IMR-90 (cell line): ENCODE results near the gene CLOCK. TPM values are rescaled to one million over a fixed set of nuclear protein-coding genes. Genes with fewer than 3 reads are reported as not detected.

ENCODE experiments used
- ATAC-seq: fragments of 200-7000 bp; cut with Tn5 transposase; 2 replicates; pipeline ENCODE4 v1.9.1; 2020; ENCODE audit warnings: low read depth, mild to moderate bottlenecking, moderate library complexity
- BruUV-seq: library from RNA; stranded (reverse); fragments of 400-500 nt; replicated peaks from 2 replicates; lab custom pipeline; 2021; lab: Mats Ljungman, UMichigan
- CTCF ChIA-PET: fragments of 300-600 bp; formaldehyde crosslinking; extraction: SDS; loops from one replicate; lab custom pipeline; 2021; ENCODE audit warnings: antibody characterized with exemption; lab: Yijun Ruan, JAX
- POLR2A ChIA-PET: fragments of 300-600 bp; sonication (Branson Sonifier 250); formaldehyde crosslinking; loops from one replicate; lab custom pipeline; 2022; ENCODE audit warnings: antibody characterized with exemption; ENCODE audit not compliant: unreplicated experiment; lab: Charles Lee
- DNase-seq: peaks from one replicate; pipeline ENCODE4 v3.0.0; 2013
- H2AFZ ChIP-seq: replicated peaks from 2 replicates; pipeline ENCODE3; 2013; ENCODE audit warnings: low read length, mild to moderate bottlenecking; ENCODE audit not compliant: poor library complexity
- H2AK5ac ChIP-seq: 2 replicates; pipeline ENCODE4 v1.6.1; 2013; ENCODE audit warnings: low read depth, low read length, inconsistent platforms
- H2AK9ac ChIP-seq: replicated peaks from 2 replicates; pipeline ENCODE3; 2013; ENCODE audit warnings: mild to moderate bottlenecking, low read depth, low read length, moderate library complexity; ENCODE audit not compliant: poor library complexity
- H2BK120ac ChIP-seq: 2 replicates; pipeline ENCODE4 v1.6.1; 2013; ENCODE audit warnings: low read depth, low read length, inconsistent platforms
- H2BK15ac ChIP-seq: 3 replicates; pipeline ENCODE4 v1.6.1; 2013; ENCODE audit warnings: low read depth, low read length, inconsistent platforms
- H2BK20ac ChIP-seq: 2 replicates; pipeline ENCODE4 v1.6.1; 2013; ENCODE audit warnings: low read depth, mild to moderate bottlenecking, inconsistent platforms, low read length, moderate library complexity
- H2BK5ac ChIP-seq: 2 replicates; pipeline ENCODE4 v1.6.1; 2013; ENCODE audit warnings: mild to moderate bottlenecking, low read depth, low read length, inconsistent platforms; ENCODE audit not compliant: poor library complexity, severe bottlenecking
- H3K14ac ChIP-seq: replicated peaks from 2 replicates; pipeline ENCODE4 v1.6.1; 2013; ENCODE audit warnings: low read depth, low read length, inconsistent platforms
- H3K18ac ChIP-seq: 2 replicates; pipeline ENCODE4 v1.6.1; 2013; ENCODE audit warnings: low read depth, low read length, control low read depth
- H3K23ac ChIP-seq: 2 replicates; pipeline ENCODE4 v1.6.1; 2013; ENCODE audit warnings: low read depth, low read length, inconsistent platforms
- H3K27ac ChIP-seq: 2 replicates; pipeline ENCODE4 v1.5.1; 2013; ENCODE audit warnings: mild to moderate bottlenecking, control low read depth, low read length; ENCODE audit not compliant: insufficient read depth
- H3K27me3 ChIP-seq: 2 replicates; pipeline ENCODE4 v1.6.1; 2013; ENCODE audit warnings: low read length; ENCODE audit not compliant: control insufficient read depth, insufficient read depth
- H3K36me3 ChIP-seq: 2 replicates; pipeline ENCODE4 v1.6.1; 2013; ENCODE audit warnings: low read length, mixed read lengths; ENCODE audit not compliant: control insufficient read depth, insufficient read depth
- H3K4ac ChIP-seq: 2 replicates; pipeline ENCODE4 v1.6.1; 2013; ENCODE audit warnings: low read depth, low read length, inconsistent platforms
- H3K4me1 ChIP-seq: 2 replicates; pipeline ENCODE4 v1.6.1; 2013; ENCODE audit warnings: low read length, mixed read lengths; ENCODE audit not compliant: control insufficient read depth, insufficient read depth
- H3K4me2 ChIP-seq: 2 replicates; pipeline ENCODE4 v1.6.1; 2013; ENCODE audit warnings: low read depth, mild to moderate bottlenecking, control low read depth, low read length, moderate library complexity
- H3K4me3 ChIP-seq: 2 replicates; pipeline ENCODE4 v1.5.1; 2013; ENCODE audit warnings: low read depth, mild to moderate bottlenecking, control low read depth, low read length, moderate library complexity; ENCODE audit not compliant: insufficient read depth
- H3K56ac ChIP-seq: 2 replicates; pipeline ENCODE4 v1.6.1; 2013; ENCODE audit warnings: low read length, inconsistent platforms; ENCODE audit not compliant: insufficient read depth; ENCODE audit errors: extremely low read depth
- H3K79me1 ChIP-seq, 2 experiments: 2 replicates each; pipeline ENCODE4 v1.6.1; 2013; ENCODE audit warnings: low read length in 2 of 2, inconsistent platforms in 1 of 2, low read depth in 1 of 2
- H3K9ac ChIP-seq: 2 replicates; pipeline ENCODE4 v1.6.1; 2013; ENCODE audit warnings: low read depth, low read length, control low read depth
- H3K9me1 ChIP-seq: 2 replicates; pipeline ENCODE4 v1.6.1; 2013; ENCODE audit warnings: low read length, inconsistent platforms; ENCODE audit not compliant: insufficient read depth
- H3K9me3 ChIP-seq: 2 replicates; pipeline ENCODE4 v1.6.1; 2013; ENCODE audit warnings: low read length; ENCODE audit not compliant: control insufficient read depth, insufficient read depth
- H4K20me1 ChIP-seq: 2 replicates; pipeline ENCODE4 v1.6.1; 2013; ENCODE audit warnings: low read length, inconsistent platforms; ENCODE audit not compliant: insufficient read depth
- H4K5ac ChIP-seq: 2 replicates; pipeline ENCODE4 v1.6.1; 2013; ENCODE audit warnings: mild to moderate bottlenecking, low read depth, low read length, control low read depth
- H4K8ac ChIP-seq, 2 experiments: 2 replicates each; pipeline ENCODE4 v1.6.1; 2013; ENCODE audit warnings: low read depth in 2 of 2, low read length in 2 of 2, control low read depth in 1 of 2, inconsistent platforms in 1 of 2
- H4K91ac ChIP-seq: 2 replicates; pipeline ENCODE4 v1.6.1; 2013; ENCODE audit warnings: low read depth, low read length, inconsistent platforms; ENCODE audit not compliant: insufficient read depth
- BHLHE40 ChIP-seq: fragments of 150-350 bp; IDR thresholded peaks from 2 replicates; pipeline ENCODE4 v1.6.1; 2016; ENCODE audit warnings: mild to moderate bottlenecking, low read depth, low read length
- CEBPB ChIP-seq: IDR thresholded peaks from 2 replicates; pipeline ENCODE4 v1.6.1; 2012; ENCODE audit warnings: low read depth, low read length, improper control_type of control experiment
- CHD1 ChIP-seq: IDR thresholded peaks from 2 replicates; pipeline ENCODE4 v1.6.1; 2012; ENCODE audit warnings: low read depth, low read length, improper control_type of control experiment
- FOS ChIP-seq: fragments of 150-350 bp; IDR thresholded peaks from 2 replicates; pipeline ENCODE4 v1.6.1; 2016; ENCODE audit warnings: low read depth, low read length
- MAFK ChIP-seq: IDR thresholded peaks from 2 replicates; pipeline ENCODE4 v1.6.1; 2012; ENCODE audit warnings: low read depth, low read length, improper control_type of control experiment
- MAZ ChIP-seq: IDR thresholded peaks from 2 replicates; pipeline ENCODE4 v1.6.1; 2012; ENCODE audit warnings: low read depth, mild to moderate bottlenecking, low read length, improper control_type of control experiment, moderate library complexity, borderline replicate concordance
- MXI1 ChIP-seq: IDR thresholded peaks from 2 replicates; pipeline ENCODE4 v1.6.1; 2012; ENCODE audit warnings: low read depth, mild to moderate bottlenecking, low read length, moderate library complexity, borderline replicate concordance
- NFE2L2 ChIP-seq: fragments of 150-350 bp; IDR thresholded peaks from 2 replicates; pipeline ENCODE4 v1.6.1; 2016; ENCODE audit warnings: low read depth, mild to moderate bottlenecking, low read length
- POLR2A ChIP-seq: IDR thresholded peaks from 2 replicates; pipeline ENCODE4 v1.6.1; 2012; ENCODE audit warnings: mild to moderate bottlenecking, low read depth, low read length
- RAD21 ChIP-seq: IDR thresholded peaks from 2 replicates; pipeline ENCODE4 v1.6.1; 2012; ENCODE audit warnings: low read length, improper control_type of control experiment
- RCOR1 ChIP-seq: IDR thresholded peaks from 2 replicates; pipeline ENCODE4 v1.6.1; 2012; ENCODE audit warnings: mild to moderate bottlenecking, low read length, improper control_type of control experiment; ENCODE audit not compliant: insufficient replicate concordance
- RFX5 ChIP-seq: IDR thresholded peaks from 2 replicates; pipeline ENCODE4 v1.8.0; 2012; ENCODE audit warnings: low read depth, mild to moderate bottlenecking, low read length, moderate library complexity
- SMC3 ChIP-seq: fragments of 150-350 bp; IDR thresholded peaks from 2 replicates; pipeline ENCODE4 v1.6.1; 2016; ENCODE audit warnings: low read depth, mild to moderate bottlenecking, antibody characterized with exemption, low read length, moderate library complexity
- WGBS, 2 experiments: methylation state at CpG; one replicate each; pipeline versions ENCODE4 v1.1.5 to v1.1.7; 2013; ENCODE audit warnings: missing lambda C conversion rate in 2 of 2; ENCODE audit not compliant: insufficient read length in 1 of 2; ENCODE audit errors: extremely low coverage in 2 of 2; 5-methylcytosine and 5-hydroxymethylcytosine counted together
- dilution Hi-C: fragments of 300-500 bp; cut with HindIII; formaldehyde crosslinking; loops from one replicate; pipeline ENCODE4 v1.14.3; 2018; ENCODE audit warnings: low sequenced_read_pairs; ENCODE audit not compliant: unreplicated experiment
- in situ Hi-C: fragments of 300-500 bp; cut with MboI; formaldehyde crosslinking; loops from 3 replicates; pipeline ENCODE4 v1.14.3; 2019; ENCODE audit warnings: low sequenced_read_pairs, inconsistent platforms, mixed read lengths
- intact Hi-C: fragments of 100-400 bp; cut with micrococcal nuclease; formaldehyde crosslinking; loops from 2 replicates; pipeline ENCODE4 v1.10.0; 2022
- polyA plus RNA-seq, 3 experiments: library from polyadenylated mRNA; depleted of rRNA; stranded (reverse); fragments of >200 nt; gene quantifications; 2 replicates each; pipeline ENCODE4 v1.2.3, GENCODE V29; 2012; ENCODE audit warnings: low replicate concordance in 1 of 3
- total RNA-seq: library from RNA; depleted of rRNA; stranded (reverse); fragments of >200 nt; gene quantifications from 2 replicates; pipeline ENCODE4 v1.2.3, GENCODE V29; 2012
- TF ChIP-seq, protein P1 (sequence below): fragments of 150-350 bp; IDR thresholded peaks from 2 replicates; pipeline ENCODE4 v1.6.1; 2017; ENCODE audit warnings: mild to moderate bottlenecking, antibody characterized with exemption, low read length, low read depth
- TF ChIP-seq, protein P2 (sequence below): conservative IDR thresholded peaks from 2 replicates; pipeline ENCODE4 v1.5.1; 2012; ENCODE audit warnings: mild to moderate bottlenecking, low read depth, low read length, improper control_type of control experiment
- TF ChIP-seq, protein P3 (sequence below): fragments of 150-350 bp; IDR thresholded peaks from 2 replicates; pipeline ENCODE4 v1.6.1; 2016; ENCODE audit warnings: low read depth, mild to moderate bottlenecking, low read length, moderate library complexity, borderline replicate concordance

CLOCK gene
- total and polyA plus RNA-seq, 2 of the 4 experiments (the other 2 are of a cell fraction), result 7.3 to 53.4 TPM

DNA sequence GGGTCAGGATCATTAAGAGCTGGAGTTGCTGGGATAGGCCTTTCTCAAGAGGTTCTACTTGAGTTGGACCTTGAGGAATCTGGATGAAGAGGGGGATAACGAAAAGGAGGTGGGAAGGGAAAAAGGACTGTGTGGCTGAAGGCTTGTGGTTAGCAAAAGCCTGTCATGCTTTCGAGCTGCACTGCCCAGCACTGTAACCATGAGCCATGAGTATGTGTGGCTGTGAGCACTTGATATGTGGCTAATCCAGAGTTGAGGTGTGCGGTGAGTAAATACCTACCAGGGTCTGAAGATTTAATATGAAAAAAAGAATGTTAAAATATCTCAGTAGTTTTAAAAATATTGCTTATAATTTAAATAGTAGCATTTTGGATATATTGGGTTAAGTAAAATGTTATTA, 139.6 kb downstream of the CLOCK start:
- no peak overlapping the region for H2BK5ac ChIP-seq
- dilution Hi-C loops (no loop called here), intact Hi-C loops (no loop called here), in situ Hi-C loops (loop anchor here (25.0 kb wide), 1 partner anchor 455 kb away; the partner anchor contains the start of gene EXOC1)
- peaks cover 20% of the 10 kb centered on the region for H3K36me3 ChIP-seq
- H2AK9ac ChIP-seq, result peak overlapping the region; percentile 35
- ATAC-seq (no peak), DNase-seq (no peak)
- no peak overlapping the region for H3K9ac ChIP-seq
- H3K56ac ChIP-seq, result no peak overlapping the region
- H3K9me3 ChIP-seq, result no peaks in the 10 kb centered on the region
- no CpG with 5 or more reads among the region's 3 CpGs for WGBS, 2 experiments
- no peak overlapping the region for H4K8ac ChIP-seq
- no peak overlapping the region for H3K4me3 ChIP-seq
- peaks cover 11 to 71% of the 10 kb centered on the region in 2 experiments; a peak in 3 of 4 replicates for H3K79me1 ChIP-seq
- H3K4me2 ChIP-seq, result 0 out of 2 replicates have a peak overlapping the region, but pooled peaks have one; percentile 1
- no peak overlapping the region for H3K27ac ChIP-seq
- no TSS peak for BruUV-seq
- H2AFZ ChIP-seq, result no peak overlapping the region
- no peak overlapping the region for H4K91ac ChIP-seq
- H2AK5ac ChIP-seq, result peak overlapping the region; percentile 25; the same call in 1 of the 2 replicates
- peaks cover 15% of the 10 kb centered on the region; the same call in 1 of the 2 replicates for H3K9me1 ChIP-seq
- H4K20me1 ChIP-seq, result peaks cover 90% of the 10 kb centered on the region
- peak overlapping the region; percentile 75; the same call in 1 of the 2 replicates for H3K23ac ChIP-seq
- H3K4me1 ChIP-seq, result peaks cover 8% of the 10 kb centered on the region
- no peak overlapping the region for H4K5ac ChIP-seq
- no peak overlapping the region for H3K4ac ChIP-seq
- H3K27me3 ChIP-seq, result no peaks in the 10 kb centered on the region
- CTCF ChIA-PET, result no interaction called here
- POLR2A ChIA-PET, result no interaction called here
- no peak overlapping the region for H3K14ac ChIP-seq
- no peak overlapping the region for H2BK20ac ChIP-seq
- TF ChIP-seq POLR2A (no peak), MAFK (no peak), RAD21 (no peak), FOS (no peak), CHD1 (no peak), RFX5 (no peak), MXI1 (no peak), BHLHE40 (no peak), RCOR1 (no peak), CEBPB (no peak), SMC3 (no peak), NFE2L2 (no peak), MAZ (no peak)
- TF ChIP-seq, protein P1, sequence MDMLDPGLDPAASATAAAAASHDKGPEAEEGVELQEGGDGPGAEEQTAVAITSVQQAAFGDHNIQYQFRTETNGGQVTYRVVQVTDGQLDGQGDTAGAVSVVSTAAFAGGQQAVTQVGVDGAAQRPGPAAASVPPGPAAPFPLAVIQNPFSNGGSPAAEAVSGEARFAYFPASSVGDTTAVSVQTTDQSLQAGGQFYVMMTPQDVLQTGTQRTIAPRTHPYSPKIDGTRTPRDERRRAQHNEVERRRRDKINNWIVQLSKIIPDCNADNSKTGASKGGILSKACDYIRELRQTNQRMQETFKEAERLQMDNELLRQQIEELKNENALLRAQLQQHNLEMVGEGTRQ, result no peak
- TF ChIP-seq, protein P2, sequence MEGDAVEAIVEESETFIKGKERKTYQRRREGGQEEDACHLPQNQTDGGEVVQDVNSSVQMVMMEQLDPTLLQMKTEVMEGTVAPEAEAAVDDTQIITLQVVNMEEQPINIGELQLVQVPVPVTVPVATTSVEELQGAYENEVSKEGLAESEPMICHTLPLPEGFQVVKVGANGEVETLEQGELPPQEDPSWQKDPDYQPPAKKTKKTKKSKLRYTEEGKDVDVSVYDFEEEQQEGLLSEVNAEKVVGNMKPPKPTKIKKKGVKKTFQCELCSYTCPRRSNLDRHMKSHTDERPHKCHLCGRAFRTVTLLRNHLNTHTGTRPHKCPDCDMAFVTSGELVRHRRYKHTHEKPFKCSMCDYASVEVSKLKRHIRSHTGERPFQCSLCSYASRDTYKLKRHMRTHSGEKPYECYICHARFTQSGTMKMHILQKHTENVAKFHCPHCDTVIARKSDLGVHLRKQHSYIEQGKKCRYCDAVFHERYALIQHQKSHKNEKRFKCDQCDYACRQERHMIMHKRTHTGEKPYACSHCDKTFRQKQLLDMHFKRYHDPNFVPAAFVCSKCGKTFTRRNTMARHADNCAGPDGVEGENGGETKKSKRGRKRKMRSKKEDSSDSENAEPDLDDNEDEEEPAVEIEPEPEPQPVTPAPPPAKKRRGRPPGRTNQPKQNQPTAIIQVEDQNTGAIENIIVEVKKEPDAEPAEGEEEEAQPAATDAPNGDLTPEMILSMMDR, result no peak
- TF ChIP-seq, protein P3, sequence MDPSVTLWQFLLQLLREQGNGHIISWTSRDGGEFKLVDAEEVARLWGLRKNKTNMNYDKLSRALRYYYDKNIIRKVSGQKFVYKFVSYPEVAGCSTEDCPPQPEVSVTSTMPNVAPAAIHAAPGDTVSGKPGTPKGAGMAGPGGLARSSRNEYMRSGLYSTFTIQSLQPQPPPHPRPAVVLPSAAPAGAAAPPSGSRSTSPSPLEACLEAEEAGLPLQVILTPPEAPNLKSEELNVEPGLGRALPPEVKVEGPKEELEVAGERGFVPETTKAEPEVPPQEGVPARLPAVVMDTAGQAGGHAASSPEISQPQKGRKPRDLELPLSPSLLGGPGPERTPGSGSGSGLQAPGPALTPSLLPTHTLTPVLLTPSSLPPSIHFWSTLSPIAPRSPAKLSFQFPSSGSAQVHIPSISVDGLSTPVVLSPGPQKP, result no peak
- no peak overlapping the region for H2BK15ac ChIP-seq
- H2BK120ac ChIP-seq, result no peak overlapping the region
- H3K18ac ChIP-seq, result no peak overlapping the region
